ENCODE results near the gene CCDC12.

DNA sequence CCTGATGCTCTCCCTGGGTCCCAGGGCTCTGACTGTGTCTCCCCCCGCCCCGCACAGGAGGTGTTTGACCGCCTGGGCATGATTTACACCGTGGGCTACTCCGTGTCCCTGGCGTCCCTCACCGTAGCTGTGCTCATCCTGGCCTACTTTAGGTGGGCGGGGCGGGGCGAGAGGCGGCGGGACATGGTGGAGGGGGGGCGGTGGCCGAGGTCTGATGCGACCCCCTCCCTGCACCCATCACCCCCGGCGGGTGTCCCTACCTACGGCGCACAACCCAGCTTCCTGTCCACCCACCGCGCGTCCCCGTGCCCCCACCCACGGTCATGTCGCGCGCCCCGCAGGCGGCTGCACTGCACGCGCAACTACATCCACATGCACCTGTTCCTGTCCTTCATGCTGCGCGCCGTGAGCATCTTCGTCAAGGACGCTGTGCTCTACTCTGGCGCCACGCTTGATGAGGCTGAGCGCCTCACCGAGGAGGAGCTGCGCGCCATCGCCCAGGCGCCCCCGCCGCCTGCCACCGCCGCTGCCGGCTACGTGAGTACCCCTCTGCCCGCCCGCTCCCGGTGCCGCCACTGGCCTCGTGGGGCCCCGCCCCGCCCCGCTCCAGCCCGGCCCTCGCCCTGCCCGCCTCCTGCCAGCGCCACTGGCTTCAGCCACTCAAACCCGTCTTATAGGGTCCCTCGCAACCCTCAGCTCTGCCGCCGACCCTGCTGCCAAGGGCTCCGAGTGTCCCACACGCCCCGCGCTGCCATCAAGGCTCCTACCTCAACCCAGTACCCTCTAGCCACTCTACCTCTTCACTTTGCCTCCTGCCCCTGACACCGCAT lies 78.0 kb downstream of the CCDC12 start:
- TF ChIP-seq, protein P1, sequence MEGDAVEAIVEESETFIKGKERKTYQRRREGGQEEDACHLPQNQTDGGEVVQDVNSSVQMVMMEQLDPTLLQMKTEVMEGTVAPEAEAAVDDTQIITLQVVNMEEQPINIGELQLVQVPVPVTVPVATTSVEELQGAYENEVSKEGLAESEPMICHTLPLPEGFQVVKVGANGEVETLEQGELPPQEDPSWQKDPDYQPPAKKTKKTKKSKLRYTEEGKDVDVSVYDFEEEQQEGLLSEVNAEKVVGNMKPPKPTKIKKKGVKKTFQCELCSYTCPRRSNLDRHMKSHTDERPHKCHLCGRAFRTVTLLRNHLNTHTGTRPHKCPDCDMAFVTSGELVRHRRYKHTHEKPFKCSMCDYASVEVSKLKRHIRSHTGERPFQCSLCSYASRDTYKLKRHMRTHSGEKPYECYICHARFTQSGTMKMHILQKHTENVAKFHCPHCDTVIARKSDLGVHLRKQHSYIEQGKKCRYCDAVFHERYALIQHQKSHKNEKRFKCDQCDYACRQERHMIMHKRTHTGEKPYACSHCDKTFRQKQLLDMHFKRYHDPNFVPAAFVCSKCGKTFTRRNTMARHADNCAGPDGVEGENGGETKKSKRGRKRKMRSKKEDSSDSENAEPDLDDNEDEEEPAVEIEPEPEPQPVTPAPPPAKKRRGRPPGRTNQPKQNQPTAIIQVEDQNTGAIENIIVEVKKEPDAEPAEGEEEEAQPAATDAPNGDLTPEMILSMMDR (IDR thresholded peaks at IDR 0.05) = no peak
- TF ChIP-seq EP300 (IDR thresholded peaks at IDR 0.05) = no peak

Measured in gastroesophageal sphincter (tissue), 3 donors.